Stimulated activated CD4-positive, alpha-beta T cell treated with anti-CD3 and anti-CD28 coated beads, TNF-alpha, amount 100 ng/mL, for 24 hours (primary cell): ENCODE measurements around the gene MIOX.

Experiments
- DNase-seq, 3 experiments: peaks; one replicate each; pipeline ENCODE4 v3.0.0-alpha.2; 2020; ENCODE audit warnings: low read depth in 3 of 3

The MIOX gene

DNA sequence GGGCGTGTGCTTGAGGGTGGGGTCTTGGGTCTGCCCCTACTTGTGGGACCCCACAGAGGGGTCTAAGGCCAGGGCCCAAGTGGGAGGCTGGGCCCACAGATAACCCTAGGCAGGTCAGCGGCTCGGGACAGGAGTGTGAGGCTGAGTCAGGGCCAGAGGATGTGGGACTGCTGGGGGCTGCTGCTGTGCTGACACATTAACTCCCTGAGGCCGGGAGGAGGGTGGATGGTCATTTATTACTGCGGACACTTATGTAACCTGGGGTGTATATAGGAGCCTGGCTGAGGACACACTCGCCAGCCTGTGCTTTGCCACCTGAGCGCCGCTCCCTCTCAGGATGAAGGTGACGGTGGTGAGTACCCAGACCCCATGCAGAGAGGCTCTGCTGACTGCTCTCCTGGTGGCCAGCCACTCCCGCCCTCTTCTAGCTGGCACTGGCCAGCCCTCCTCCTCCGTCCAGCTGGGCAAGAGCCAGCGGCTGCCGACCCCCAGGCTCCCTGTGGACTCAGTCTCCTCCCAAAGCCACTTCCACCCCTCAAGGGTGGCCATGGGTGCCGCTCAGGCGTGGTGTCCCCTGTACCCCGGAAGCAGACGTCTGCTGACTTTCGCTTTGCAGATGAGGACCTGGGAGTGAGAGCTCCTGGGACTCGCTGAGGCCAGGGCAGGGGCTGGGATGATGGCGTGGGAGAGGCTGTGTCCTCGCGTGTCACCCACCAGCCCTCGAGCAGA is at the start of gene MIOX:
Gene MIOX (plus strand): TSS at position 299 of the 729 bp plus-strand sequence. CDS start 39 bp downstream, at position 338.
- no peak for DNase-seq

- DNase-seq: no peak
These were observed 49.0 kb upstream of the MIOX start for GRCh38 chr22:50437511-50438304.

GRCh38 chr22:50438305-50439275 is 48.1 kb upstream of the MIOX start:
- no peak for DNase-seq

GRCh38 chr22:50439314-50439870 is 47.3 kb upstream of the MIOX start:
- DNase-seq: no peak

DNA sequence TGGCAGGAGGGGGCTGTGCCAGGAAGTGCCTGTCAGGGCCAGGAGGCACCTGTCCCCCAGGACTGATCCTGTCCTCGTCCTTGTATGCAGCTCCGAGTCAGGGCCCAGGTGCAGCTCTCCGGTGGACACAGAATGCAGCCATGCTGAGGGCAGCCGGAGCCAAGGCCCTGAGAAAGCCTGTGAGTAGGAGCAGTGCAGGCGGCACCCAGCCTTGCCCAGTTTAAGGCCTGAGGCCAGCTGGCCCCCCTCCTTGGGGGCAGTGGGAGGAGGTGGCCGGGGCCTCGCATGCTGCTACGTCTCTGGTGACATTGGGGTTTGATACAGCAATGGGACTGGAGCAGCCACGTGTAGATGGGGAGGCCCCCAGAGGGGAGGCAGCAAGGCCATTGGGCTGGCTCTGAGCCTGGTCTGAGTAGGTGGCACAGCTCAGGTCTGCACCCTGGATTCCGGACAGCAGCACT is 46.8 kb upstream of the MIOX start:
- DNase-seq: no peak

DNA sequence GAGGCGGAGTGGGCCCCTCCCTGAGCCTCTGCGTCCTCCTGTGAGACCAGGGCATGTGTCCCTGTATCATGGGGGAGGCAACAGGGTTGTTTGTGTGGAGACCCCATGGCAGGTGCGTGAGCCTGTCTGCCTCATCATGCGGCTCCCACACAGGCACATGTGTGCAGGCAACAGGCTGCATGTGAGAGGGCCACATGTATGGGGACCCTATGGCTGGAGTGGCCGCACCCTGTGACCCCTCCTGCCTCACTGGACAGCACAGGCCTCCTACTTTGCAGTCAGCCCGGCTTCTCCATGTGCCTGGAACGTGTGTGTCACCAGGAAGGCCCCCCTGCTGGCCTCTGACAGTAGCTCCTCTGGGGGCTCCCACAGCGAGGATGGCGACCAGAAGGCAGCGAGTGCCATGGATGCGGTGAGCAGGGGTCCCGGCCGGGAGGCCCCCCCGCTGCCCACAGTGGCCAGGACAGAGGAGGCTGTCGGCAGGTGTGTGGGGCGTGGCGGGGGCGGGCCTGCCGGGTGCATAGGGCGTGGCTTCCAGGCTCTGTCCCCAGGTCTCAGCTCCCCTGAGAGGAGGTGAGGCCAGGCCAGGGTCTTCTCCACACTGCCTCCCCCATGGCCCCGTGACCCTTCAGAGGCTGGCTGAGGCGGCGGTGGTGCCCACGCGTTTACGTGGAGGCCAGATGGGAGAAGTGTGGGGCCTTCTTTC is 46.0 kb upstream of the MIOX start:
- no peak for DNase-seq

- no peak for DNase-seq
These were observed 45.1 kb upstream of the MIOX start for GRCh38 chr22:50441428-50441993.

- DNase-seq: no peak
These were observed 43.5 kb upstream of the MIOX start for GRCh38 chr22:50443197-50443596.

- no peak for DNase-seq
These were observed 42.6 kb upstream of the MIOX start for GRCh38 chr22:50443801-50444625.

DNA sequence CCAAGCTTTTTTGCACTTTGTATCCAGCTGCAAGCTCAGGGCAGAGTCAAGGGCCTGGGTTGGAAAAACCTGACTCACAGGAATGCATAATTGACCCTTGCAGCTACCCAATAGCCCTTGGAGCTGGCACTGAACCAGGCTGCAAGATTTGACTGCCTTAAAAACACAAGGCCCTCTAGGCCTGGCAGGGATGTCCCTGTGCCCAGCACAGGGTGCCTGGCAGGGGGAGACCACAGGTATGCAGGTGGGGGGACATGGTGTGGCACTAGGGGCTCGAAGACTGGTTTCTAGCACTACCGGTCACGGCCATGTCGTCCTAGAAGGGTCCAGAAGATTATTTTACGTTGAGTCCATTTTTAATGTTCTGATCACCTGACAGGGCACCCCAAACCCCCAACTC is 42.0 kb upstream of the MIOX start:
- DNase-seq: no peak

DNA sequence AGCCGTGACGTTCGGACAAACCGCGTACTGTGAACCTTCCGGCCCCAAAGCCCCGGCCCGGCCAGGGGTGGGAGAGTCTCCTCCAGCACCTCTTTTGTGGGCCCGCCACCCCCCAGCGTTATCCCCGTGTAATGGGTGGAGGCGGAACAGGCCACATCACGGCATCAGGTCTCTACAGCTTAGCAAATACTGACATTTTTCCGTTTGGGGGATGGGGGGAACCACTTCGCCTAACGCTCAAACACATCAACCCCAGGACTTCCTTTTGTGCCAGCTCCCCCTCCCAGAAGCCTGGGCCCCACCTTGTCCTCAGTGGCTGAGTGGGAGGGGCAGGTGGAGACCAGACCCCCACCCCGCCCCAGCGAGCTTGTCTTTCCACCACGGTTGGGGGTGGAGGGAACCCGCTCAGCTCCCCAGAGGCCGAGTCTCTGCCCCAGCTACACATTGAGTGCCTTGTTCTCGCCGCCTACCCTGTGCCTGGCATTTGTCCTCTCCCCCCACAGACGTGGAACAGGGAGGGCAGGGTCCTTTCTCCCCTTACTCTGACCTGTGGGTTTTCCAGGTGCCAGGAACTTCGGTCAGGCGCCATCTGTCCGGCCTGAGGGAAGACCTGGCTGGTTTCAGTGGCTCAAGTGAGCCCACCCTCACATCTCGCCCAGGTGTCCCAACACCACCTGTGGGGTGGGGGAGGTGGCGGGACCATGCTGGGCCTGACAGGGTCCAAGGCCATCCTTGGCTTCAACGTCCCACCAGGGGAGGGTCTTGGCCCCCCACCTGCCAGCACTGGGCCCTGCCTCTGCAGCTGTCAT is 41.4 kb upstream of the MIOX start:
- DNase-seq: peak in 1 of 3 experiments; percentile 16

DNA sequence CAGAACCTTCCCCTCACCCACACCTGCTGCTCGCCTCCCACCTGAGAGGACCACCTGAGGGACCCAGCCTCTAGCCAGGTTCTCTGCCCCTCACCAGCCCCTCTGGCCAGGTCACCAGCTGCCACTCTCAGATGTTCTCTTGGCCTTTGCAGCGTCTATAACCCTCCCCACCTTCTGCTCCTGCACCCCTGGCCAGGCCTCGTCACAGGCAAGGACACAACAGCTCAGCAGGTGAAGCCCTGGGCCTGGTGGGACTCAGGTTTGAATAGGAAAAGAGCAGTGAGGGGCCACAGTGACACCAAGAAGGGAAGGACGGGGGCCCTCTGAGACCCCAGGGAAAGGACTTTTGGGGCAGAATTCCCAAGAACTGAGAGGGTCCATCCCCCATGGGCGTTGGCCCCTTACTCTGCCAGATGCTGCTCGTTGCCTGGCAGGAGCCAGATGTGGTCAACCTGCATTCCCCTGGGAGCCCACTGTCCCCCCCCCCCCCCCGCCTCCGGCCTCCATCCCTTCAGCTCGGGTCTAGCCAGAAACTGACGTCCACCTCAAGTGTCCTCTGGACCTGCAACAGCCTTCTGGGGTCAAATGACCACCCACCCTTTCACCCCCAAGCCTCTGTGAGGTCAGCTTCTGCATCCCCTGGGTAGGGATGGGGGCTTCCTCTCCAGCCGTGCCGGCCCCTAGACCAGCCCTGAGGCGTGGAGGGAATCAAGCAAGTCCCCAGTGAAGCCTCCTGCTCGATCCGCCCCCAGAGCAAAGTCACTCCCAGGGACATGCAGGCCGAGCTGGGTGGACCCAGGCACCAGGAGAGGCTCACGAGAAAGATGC is 40.6 kb upstream of the MIOX start:
- no peak for DNase-seq

DNA sequence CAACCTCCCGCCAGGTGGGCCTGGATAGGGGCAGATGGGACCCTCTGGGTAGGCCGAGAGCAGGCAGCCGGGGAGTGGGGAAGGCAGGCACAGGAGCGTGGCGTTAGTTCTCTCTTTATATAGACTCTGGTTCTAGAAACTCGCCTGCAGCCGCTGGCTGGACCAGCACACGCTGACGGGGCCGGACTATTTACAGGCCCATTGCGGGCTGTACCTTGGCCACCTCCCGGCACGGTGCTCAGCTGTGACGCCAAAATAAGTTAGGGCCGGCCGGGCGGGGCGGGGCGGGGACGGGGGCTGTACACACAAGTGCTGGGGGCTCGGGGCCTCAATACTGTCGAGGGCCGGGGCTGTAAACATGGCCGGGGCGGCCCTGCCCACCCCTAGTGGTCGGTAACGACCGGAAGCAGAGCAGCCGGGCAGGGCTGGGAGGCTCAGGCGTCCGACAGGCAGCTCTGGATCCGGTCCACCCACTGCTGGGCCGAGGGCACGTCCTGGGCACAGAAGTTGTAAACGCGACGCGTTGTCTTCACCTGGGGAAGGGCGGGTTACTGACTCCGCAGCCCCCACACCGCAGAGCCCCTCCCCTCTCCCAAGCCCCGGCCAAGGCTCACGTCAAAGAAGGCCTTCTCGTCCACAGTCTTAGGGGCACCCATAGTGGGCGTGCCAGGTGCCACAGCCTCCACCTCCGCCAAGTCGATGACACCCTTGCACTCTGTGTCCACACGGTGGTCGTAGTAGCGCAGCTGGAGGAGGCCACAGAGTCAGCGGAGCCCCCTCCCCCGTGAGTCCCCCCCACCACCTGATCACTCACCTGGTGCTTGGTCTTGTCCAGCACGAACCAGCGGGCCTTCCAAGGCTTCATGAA is 39.7 kb upstream of the MIOX start:
- DNase-seq: no peak

DNA sequence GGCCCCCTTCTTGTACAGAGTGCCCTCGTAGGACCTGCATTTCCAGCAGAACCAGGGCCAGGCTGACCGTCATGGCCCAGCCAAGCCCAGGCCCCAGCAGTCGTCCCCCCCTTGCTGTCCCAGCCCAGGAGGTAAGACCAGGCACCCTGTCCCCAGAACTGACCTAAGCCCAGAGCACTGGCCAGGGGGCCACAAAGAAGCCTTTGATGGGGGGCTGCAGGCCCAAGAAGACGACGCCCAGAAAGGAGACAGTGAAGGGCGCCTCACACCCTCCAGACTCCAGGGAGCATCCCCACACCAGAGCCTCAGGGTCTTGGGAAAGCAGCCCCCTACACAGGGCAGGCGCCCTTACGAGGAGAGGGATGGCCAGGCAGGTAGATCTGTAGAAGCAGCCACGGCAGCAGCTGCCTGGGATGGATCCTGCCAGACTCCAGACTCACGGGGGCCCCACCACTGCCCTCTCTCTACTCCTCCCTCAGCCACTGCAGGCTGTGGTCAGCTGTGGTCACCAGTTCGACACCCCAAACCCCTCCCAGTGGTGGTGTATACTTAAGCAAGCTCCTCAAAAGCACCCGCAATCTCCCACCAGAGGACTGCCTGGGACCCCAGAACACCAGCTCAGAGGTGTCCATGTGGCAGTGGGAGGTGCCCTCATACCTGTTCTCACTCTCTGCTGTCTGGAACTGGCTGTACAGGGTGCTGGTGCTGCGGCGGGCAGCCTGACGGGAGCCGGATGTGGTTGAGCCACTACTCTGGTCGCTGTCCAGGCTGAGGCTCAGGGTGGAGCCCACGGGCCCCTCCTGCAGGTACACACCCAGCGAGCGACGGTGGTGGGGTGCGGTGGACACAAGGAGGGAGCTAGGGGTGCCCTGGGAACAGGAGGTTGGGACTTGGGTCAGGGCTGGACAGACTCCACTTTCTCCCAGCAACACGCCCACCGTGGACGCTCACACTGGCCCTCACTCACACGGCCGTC is 38.8 kb upstream of the MIOX start:
- DNase-seq: no peak

DNA sequence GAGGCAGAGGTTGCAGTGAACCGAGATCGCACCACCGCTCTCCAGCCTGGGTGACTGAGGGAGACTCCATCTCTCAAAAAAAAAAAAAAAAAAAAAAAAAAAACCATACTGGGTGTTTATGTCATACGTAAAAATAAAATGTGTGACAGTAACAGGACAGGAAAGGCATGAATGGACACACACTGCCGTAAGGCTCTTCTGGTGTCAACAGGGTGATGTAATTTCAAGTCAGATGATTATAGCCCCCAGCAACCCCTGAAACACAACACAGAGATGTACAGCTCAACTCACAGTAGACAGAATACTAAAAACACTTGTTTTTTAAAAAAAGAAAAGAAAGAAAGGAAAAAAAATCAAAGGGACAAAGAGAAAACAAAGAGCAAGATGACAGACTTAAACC is 34.0 kb upstream of the MIOX start:
- no peak for DNase-seq
